Uterus (tissue), 4 donors: ENCODE measurements around the gene FTSJ1. TPM values are rescaled to one million over a fixed set of nuclear protein-coding genes. Genes with fewer than 3 reads are reported as not detected.

Source experiments
- DNase-seq, 2 donors: peaks; one replicate each; pipeline ENCODE4 v3.0.0-alpha.2; 2019 to 2020
- H3K27ac ChIP-seq, 2 donors: fragments of 200-600 bp; sonication (generic); 1 replicate in 1 of 2; 2 replicates in 1 of 2; pipeline ENCODE4 v1.5.1; 2016 to 2018
- H3K27me3 ChIP-seq, 2 donors: fragments of 200-600 bp; sonication (generic); one replicate each; pipeline ENCODE4 v1.5.1; 2018 to 2019; ENCODE audit warnings: control low read depth in 1 of 2
- H3K36me3 ChIP-seq, 2 donors: fragments of 200-600 bp; sonication (generic); one replicate each; pipeline ENCODE4 v1.5.1; 2019; ENCODE audit warnings: control low read depth in 1 of 2
- H3K4me1 ChIP-seq, 2 donors: fragments of 200-600 bp; sonication (generic); one replicate each; pipeline ENCODE4 v1.5.1; 2018 to 2019; ENCODE audit warnings: control low read depth in 1 of 2
- H3K4me3 ChIP-seq, 2 donors: fragments of 200-600 bp; sonication (generic); 1 replicate in 1 of 2; 2 replicates in 1 of 2; pipeline ENCODE4 v1.5.1; 2018 to 2019; ENCODE audit warnings: mild to moderate bottlenecking in 1 of 2
- H3K9me3 ChIP-seq, 2 donors: fragments of 200-600 bp; sonication (generic); one replicate each; pipeline ENCODE4 v1.5.1; 2019; ENCODE audit warnings: control low read depth in 1 of 2
- POLR2A ChIP-seq, 2 donors: fragments of 450-650 bp; IDR thresholded peaks; one replicate each; pipeline ENCODE4 v1.6.1; 2016; ENCODE audit warnings: antibody characterized with exemption in 2 of 2, mild to moderate bottlenecking in 1 of 2, moderate library complexity in 1 of 2
- intact Hi-C: fragments of 100-400 bp; cut with DNase I; formaldehyde crosslinking; loops from one replicate; pipeline ENCODE4 v1.15.1; 2023; ENCODE audit warnings: low total_unique reads
- total RNA-seq, 4 donors: library from RNA; depleted of rRNA in 3 of 4; stranded (reverse); fragments of >200 nt in 3 of 4; gene quantifications; one replicate each; pipeline versions ENCODE4 v1.1.0 to v1.2.4, GENCODE V29; 2014 to 2023
- TF ChIP-seq, protein P1 (sequence below), 4 experiments: fragments of 200-600 bp in 2 of 4; fragments of 450-650 bp in 2 of 4; sonication (generic) in 2 of 4; IDR thresholded peaks; one replicate each; pipeline ENCODE4 v1.5.1; 2016 to 2019; ENCODE audit warnings: antibody characterized with exemption in 4 of 4, mild to moderate bottlenecking in 2 of 4, moderate library complexity in 1 of 4
- donor health status: DM: yes; HTN: yes; CAD: no.

The FTSJ1 gene
- total RNA-seq, 4 donors from 2014 or later = 7.4 to 74.7 (median 51.0) TPM

DNA sequence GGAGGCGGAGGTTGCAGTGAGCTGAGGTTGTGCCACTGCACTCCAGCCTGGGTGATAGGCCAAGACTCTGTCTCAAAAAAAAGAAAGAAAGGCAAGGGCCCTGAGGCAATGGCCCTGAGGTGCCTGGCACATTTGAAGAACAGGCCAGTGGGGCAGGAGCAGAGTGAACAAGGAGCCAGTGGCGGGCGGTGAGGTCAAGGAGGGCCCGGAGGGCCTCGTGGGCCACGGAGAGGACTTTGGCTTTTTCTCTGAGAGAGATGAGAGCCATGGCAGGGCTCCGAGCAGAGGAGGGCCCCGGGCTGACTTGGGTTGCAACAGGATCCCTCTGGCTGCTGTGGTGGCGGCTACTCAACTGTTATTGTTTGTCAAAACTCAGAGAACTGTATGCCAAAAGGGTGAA, 13.3 kb downstream of the FTSJ1 start:
- Histone ChIP-seq H3K27me3 (no peaks in the 10 kb centered on the region), H3K27ac (no peak overlapping the region), H3K4me3 (no peak overlapping the region), H3K9me3 (no peaks in the 10 kb centered on the region), H3K4me1 (no peaks in the 10 kb centered on the region), H3K36me3 (no peaks in the 10 kb centered on the region)
- intact Hi-C loops = no loop called here
- no peak for DNase-seq
- no peak for TF ChIP-seq POLR2A (IDR thresholded peaks at IDR 0.05)
- TF ChIP-seq, protein P1, sequence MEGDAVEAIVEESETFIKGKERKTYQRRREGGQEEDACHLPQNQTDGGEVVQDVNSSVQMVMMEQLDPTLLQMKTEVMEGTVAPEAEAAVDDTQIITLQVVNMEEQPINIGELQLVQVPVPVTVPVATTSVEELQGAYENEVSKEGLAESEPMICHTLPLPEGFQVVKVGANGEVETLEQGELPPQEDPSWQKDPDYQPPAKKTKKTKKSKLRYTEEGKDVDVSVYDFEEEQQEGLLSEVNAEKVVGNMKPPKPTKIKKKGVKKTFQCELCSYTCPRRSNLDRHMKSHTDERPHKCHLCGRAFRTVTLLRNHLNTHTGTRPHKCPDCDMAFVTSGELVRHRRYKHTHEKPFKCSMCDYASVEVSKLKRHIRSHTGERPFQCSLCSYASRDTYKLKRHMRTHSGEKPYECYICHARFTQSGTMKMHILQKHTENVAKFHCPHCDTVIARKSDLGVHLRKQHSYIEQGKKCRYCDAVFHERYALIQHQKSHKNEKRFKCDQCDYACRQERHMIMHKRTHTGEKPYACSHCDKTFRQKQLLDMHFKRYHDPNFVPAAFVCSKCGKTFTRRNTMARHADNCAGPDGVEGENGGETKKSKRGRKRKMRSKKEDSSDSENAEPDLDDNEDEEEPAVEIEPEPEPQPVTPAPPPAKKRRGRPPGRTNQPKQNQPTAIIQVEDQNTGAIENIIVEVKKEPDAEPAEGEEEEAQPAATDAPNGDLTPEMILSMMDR (IDR thresholded peaks at IDR 0.05) = no peak

DNA sequence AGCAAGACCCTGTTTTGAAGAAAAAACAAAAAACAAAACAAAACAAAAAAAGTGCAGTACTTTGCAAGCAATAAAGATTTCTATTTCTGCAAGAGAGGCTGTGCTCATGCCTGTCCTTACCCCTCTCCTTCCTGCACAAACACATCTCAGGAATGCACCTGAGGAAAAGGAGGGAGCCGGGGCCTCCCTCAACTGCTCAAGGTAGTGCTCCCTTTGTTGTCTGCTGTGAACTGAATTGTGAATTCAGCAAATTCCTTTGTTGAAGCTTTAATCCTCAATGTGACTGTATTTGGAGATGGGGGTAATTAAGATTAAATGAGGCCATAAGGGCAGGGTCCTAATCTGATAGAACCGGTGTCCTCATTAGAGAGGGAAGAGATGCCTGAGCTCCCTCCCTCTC, 13.9 kb downstream of the FTSJ1 start:
- intact Hi-C loops = no loop called here
- Histone ChIP-seq H3K27me3 (no peaks in the 10 kb centered on the region), H3K27ac (no peak overlapping the region), H3K4me1 (no peaks in the 10 kb centered on the region), H3K36me3 (no peaks in the 10 kb centered on the region), H3K4me3 (no peak overlapping the region), H3K9me3 (no peaks in the 10 kb centered on the region)
- DNase-seq = no peak
- TF ChIP-seq POLR2A (IDR thresholded peaks at IDR 0.05) = no peak
- TF ChIP-seq, protein P1 (IDR thresholded peaks at IDR 0.05) = no peak

DNA sequence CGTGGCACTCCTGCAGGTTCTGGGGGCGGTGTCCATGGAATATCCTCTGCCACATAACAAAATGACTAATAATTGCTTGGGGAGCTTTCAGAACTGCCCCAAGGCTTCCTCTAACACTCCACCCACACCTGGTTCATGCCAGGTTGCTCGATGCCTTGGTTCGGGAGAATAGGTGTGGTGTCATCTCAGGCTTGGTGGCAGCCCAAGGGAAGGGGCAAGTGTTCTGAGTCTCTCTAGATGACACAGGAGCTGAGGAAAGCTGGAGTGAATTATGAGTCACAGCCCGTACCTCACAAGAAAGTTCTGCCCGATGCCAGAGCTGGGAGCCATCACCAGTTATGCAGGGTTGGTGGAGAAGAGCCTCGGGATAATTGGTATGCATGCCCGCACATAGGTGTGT, 14.7 kb downstream of the FTSJ1 start:
- DNase-seq = no peak
- intact Hi-C loops = no loop called here
- H3K4me3 ChIP-seq = no peak overlapping the region
- H3K36me3 ChIP-seq = no peaks in the 10 kb centered on the region
- no peaks in the 10 kb centered on the region for H3K4me1 ChIP-seq
- no peak overlapping the region for H3K27ac ChIP-seq
- TF ChIP-seq POLR2A (IDR thresholded peaks at IDR 0.05) = no peak
- TF ChIP-seq, protein P1 (IDR thresholded peaks at IDR 0.05) = no peak
- H3K9me3 ChIP-seq = no peaks in the 10 kb centered on the region
- H3K27me3 ChIP-seq = no peaks in the 10 kb centered on the region

DNA sequence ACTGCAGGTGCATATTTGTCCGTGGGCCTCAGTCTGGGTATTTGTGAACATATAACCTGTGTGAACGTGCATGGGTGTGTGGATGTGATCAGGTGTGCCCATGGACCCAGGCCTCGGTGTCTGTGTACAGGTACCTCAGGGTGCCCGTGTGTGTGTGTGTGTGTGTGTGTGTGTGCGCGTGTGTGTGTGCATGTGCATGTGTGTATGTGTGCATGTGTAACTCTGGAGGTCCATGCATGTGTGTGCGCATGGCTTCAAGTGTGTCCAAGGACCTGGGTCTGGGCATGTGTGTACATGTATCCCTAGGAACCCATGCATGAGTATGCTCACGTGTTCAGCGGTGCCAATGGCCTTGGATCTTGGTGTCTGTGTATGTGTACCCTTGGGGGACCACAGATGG, 15.8 kb downstream of the FTSJ1 start:
- Histone ChIP-seq H3K4me1 (no peaks in the 10 kb centered on the region), H3K36me3 (no peaks in the 10 kb centered on the region), H3K9me3 (no peaks in the 10 kb centered on the region), H3K27ac (no peak overlapping the region), H3K27me3 (no peaks in the 10 kb centered on the region), H3K4me3 (no peak overlapping the region)
- intact Hi-C loops = no loop called here
- DNase-seq = no peak
- TF ChIP-seq POLR2A (IDR thresholded peaks at IDR 0.05) = no peak
- TF ChIP-seq, protein P1 (IDR thresholded peaks at IDR 0.05) = no peak

DNA sequence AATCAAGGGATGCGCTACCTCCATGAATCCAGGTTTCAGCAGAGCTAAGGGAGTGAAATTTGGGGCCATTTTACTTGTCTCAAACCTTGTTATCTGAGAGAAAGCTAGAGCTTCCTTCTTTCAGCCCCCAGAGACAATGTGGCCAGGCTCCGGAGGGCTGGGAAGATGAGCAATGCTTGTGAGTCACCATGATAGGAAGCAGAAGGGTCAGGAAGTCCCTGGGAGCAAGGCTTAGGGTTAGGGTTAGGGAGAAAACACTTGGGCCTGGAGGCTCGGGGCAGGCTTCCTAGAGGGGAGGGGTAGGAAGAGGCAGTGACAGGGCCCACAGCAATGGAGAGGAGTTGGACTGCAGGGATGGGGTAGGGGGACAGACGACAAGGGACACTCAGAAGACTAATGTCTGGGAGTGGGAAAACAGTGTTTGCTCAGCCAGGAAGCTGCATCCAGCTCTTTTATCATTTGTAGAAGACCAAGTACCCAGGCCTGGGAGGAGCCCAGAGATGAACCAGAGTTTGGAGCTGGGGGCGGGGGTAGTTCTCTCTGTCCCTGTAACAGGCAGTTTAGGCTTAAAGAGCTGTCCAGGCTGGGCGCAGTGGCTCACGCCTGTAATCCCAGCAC, 16.4 kb downstream of the FTSJ1 start:
- Histone ChIP-seq H3K27ac (no peak overlapping the region), H3K4me1 (no peaks in the 10 kb centered on the region), H3K9me3 (no peaks in the 10 kb centered on the region), H3K36me3 (no peaks in the 10 kb centered on the region), H3K4me3 (no peak overlapping the region), H3K27me3 (no peaks in the 10 kb centered on the region)
- intact Hi-C loops = no loop called here
- TF ChIP-seq POLR2A (IDR thresholded peaks at IDR 0.05) = no peak
- TF ChIP-seq, protein P1 (IDR thresholded peaks at IDR 0.05) = no peak
- DNase-seq = no peak
